ENCODE data around the gene TRPM3.

TRPM3 gene

DNA sequence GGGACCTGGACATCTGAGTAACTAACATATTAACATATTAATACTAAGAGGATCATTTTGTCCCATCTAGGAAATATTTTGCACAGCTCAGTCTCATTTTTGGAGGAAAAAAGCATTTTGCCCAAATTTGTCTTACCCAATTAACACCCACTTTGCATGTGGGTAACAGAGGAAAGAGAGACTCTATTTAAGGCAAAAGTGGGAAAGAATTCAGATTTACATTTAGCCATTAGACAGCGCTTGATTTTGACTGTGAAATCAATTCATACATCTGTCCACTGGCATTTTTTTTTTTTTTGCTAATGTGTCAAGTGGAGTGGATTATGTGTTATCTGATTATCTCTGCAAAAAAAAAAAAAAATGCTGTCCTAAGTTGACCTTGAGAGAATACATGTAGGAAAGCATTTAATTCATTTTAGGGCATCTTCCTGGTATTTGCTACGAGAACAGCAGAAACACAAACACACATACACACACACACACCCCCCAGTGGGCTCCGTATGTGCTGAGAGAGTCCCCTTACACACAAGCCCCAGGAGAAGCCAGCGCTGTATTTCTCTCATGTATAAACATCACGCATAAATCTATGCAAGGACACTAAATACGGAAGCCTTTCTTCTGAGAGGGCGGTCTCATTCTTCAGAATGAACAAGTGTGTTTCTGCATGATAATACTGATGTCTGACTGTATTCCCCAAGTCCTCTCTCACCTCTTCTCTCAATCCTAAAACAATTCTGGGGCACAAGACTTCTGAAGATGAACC lies 505.0 kb downstream of the TRPM3 start:
- CTCF ChIA-PET = interaction anchor here (0.5 to 3.1 kb wide), 4 partner anchors 14 to 379 kb away, joined by 3 to 15 read pairs (median 4); no protein-coding TSS in a partner anchor
- H3K4me1 ChIP-seq (ENCODE audit: control insufficient read depth, insufficient read depth, low read length) = no peaks in the 10 kb centered on the region
- POLR2A ChIA-PET = no interaction called here
- H3K4me3 ChIP-seq (ENCODE audit: low read depth, low read length) = no peak overlapping the region
- no peaks in the 10 kb centered on the region for H3K9me3 ChIP-seq (ENCODE audit: control insufficient read depth, insufficient read depth, low read depth, low read length)
- no peaks in the 10 kb centered on the region for H3K36me3 ChIP-seq (ENCODE audit: control insufficient read depth in 2 of 2, insufficient read depth in 1 of 2, low read length in 2 of 2)
- TF ChIP-seq ZSCAN30 (tag by site-specific recombination; IDR thresholded peaks at IDR 0.05) = no peak
- no peak for TF ChIP-seq ZXDB (tag by site-specific recombination; IDR thresholded peaks at IDR 0.05)
- no peak for TF ChIP-seq SP7 (tag by site-specific recombination; IDR thresholded peaks at IDR 0.05)
- no peak for TF ChIP-seq TCF7L2 (IDR thresholded peaks at IDR 0.05; ENCODE audit: borderline replicate concordance, low read depth, low read length)
- no peak for TF ChIP-seq ZNF112 (tag by site-specific recombination; IDR thresholded peaks at IDR 0.05)
- TF ChIP-seq SCRT1 (tag by site-specific recombination; IDR thresholded peaks at IDR 0.05; ENCODE audit: borderline replicate concordance) = no peak
- no peak for TF ChIP-seq ZBTB17 (tag by site-specific recombination; IDR thresholded peaks at IDR 0.05)
- TF ChIP-seq ZNF221 (tag by site-specific recombination; IDR thresholded peaks at IDR 0.05; ENCODE audit: borderline replicate concordance) = no peak
- TF ChIP-seq ZNF510 (tag by site-specific recombination; IDR thresholded peaks at IDR 0.05; ENCODE audit: insufficient replicate concordance) = no peak
- TF ChIP-seq, protein P1, sequence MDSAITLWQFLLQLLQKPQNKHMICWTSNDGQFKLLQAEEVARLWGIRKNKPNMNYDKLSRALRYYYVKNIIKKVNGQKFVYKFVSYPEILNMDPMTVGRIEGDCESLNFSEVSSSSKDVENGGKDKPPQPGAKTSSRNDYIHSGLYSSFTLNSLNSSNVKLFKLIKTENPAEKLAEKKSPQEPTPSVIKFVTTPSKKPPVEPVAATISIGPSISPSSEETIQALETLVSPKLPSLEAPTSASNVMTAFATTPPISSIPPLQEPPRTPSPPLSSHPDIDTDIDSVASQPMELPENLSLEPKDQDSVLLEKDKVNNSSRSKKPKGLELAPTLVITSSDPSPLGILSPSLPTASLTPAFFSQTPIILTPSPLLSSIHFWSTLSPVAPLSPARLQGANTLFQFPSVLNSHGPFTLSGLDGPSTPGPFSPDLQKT (IDR thresholded peaks at IDR 0.05; ENCODE audit: borderline replicate concordance, low read depth, low read length) = no peak
- no peak for TF ChIP-seq ZNF677 (tag by site-specific recombination; IDR thresholded peaks at IDR 0.05)
- TF ChIP-seq ZNF266 (tag by site-specific recombination; IDR thresholded peaks at IDR 0.05; ENCODE audit: low read depth) = no peak
- TF ChIP-seq ZNF169 (tag by site-specific recombination; IDR thresholded peaks at IDR 0.05) = no peak
- TF ChIP-seq IKZF3 (tag by site-specific recombination; IDR thresholded peaks at IDR 0.05) = no peak
- TF ChIP-seq, protein P2, sequence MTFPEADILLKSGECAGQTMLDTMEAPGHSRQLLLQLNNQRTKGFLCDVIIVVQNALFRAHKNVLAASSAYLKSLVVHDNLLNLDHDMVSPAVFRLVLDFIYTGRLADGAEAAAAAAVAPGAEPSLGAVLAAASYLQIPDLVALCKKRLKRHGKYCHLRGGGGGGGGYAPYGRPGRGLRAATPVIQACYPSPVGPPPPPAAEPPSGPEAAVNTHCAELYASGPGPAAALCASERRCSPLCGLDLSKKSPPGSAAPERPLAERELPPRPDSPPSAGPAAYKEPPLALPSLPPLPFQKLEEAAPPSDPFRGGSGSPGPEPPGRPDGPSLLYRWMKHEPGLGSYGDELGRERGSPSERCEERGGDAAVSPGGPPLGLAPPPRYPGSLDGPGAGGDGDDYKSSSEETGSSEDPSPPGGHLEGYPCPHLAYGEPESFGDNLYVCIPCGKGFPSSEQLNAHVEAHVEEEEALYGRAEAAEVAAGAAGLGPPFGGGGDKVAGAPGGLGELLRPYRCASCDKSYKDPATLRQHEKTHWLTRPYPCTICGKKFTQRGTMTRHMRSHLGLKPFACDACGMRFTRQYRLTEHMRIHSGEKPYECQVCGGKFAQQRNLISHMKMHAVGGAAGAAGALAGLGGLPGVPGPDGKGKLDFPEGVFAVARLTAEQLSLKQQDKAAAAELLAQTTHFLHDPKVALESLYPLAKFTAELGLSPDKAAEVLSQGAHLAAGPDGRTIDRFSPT (tag by site-specific recombination; IDR thresholded peaks at IDR 0.05) = no peak
- TF ChIP-seq ZNF555 (tag by site-specific recombination; conservative IDR thresholded peaks at IDR 0.05) = no peak
- no peak for TF ChIP-seq ZNF548 (tag by site-specific recombination; IDR thresholded peaks at IDR 0.05)
- TF ChIP-seq ZNF558 (tag by site-specific recombination; IDR thresholded peaks at IDR 0.05) = no peak
- H3K27ac ChIP-seq (ENCODE audit: extremely low read depth, low read depth, low read length) = no peak overlapping the region

DNA sequence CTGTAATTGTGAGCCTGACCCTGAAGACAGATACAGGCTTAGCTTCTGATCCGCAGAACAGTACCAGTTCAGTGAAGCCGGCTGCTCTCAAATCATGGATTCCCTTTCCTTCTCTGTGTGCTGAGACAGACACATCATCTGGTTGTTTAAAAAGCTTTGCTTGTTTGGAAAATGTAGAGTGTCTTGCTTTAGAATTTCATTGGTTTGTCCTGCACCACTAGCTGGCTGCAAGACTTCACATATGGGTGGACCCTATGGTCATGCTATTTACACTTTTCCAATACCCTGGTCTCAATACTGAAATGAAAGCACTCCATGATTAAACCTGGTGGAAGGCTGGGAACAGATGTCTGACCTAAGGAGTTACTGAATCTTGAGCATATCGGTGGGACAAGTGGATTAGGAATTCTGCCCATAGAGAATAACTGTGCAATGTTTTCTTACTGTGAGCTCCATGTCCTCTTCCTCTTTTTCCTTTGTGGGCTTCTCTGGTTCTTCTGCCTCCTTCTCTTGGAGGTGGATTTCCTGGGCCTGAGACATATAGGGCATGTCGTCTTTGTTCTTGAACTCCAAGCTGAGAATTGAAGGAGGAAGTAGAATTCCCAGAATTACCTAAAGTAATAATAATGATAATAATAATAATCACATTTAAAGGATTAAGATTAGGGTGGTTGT lies 505.8 kb downstream of the TRPM3 start:
- ChIA-PET CTCF (interaction anchor here (0.5 to 3.1 kb wide), 8 partner anchors 10 to 398 kb away, joined by 3 to 15 read pairs (median 4); no protein-coding TSS in a partner anchor), POLR2A (interaction anchor here (0.6 kb wide), 1 partner anchor 1755 kb away, joined by 5 read pairs; no protein-coding TSS in a partner anchor)
- Histone ChIP-seq H3K9me3 (ENCODE audit: control insufficient read depth, insufficient read depth, low read depth, low read length) (no peaks in the 10 kb centered on the region), H3K4me1 (ENCODE audit: control insufficient read depth, insufficient read depth, low read length) (no peaks in the 10 kb centered on the region), H3K4me3 (ENCODE audit: low read depth, low read length) (no peak overlapping the region), H3K27ac (ENCODE audit: extremely low read depth, low read depth, low read length) (no peak overlapping the region), H3K36me3 (ENCODE audit: control insufficient read depth in 2 of 2, insufficient read depth in 1 of 2, low read length in 2 of 2) (no peaks in the 10 kb centered on the region)
- no peak for TF ChIP-seq ZNF670 (tag by site-specific recombination; IDR thresholded peaks at IDR 0.05; ENCODE audit: low read depth)
- no peak for TF ChIP-seq SCRT1 (tag by site-specific recombination; IDR thresholded peaks at IDR 0.05; ENCODE audit: borderline replicate concordance)
- TF ChIP-seq ZNF19 (tag by site-specific recombination; IDR thresholded peaks at IDR 0.05; ENCODE audit: low read depth) = no peak
- TF ChIP-seq, protein P3, sequence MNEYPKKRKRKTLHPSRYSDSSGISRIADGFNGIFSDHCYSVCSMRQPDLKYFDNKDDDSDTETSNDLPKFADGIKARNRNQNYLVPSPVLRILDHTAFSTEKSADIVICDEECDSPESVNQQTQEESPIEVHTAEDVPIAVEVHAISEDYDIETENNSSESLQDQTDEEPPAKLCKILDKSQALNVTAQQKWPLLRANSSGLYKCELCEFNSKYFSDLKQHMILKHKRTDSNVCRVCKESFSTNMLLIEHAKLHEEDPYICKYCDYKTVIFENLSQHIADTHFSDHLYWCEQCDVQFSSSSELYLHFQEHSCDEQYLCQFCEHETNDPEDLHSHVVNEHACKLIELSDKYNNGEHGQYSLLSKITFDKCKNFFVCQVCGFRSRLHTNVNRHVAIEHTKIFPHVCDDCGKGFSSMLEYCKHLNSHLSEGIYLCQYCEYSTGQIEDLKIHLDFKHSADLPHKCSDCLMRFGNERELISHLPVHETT (tag by site-specific recombination; IDR thresholded peaks at IDR 0.05) = no peak
- TF ChIP-seq ZNF529 (tag by site-specific recombination; IDR thresholded peaks at IDR 0.05; ENCODE audit: insufficient replicate concordance) = no peak
- TF ChIP-seq ZNF366 (tag by site-specific recombination; conservative IDR thresholded peaks at IDR 0.05) = no peak
- no peak for TF ChIP-seq TRIM28 (IDR thresholded peaks at IDR 0.05; ENCODE audit: borderline replicate concordance, low read length)
- no peak for TF ChIP-seq ZNF324 (tag by site-specific recombination; IDR thresholded peaks at IDR 0.05)
- TF ChIP-seq ZNF10 (tag by site-specific recombination; IDR thresholded peaks at IDR 0.05) = no peak
- no peak for TF ChIP-seq ZNF76 (tag by site-specific recombination; IDR thresholded peaks at IDR 0.05; ENCODE audit: borderline replicate concordance, low read depth)
- no peak for TF ChIP-seq ZNF311 (tag by site-specific recombination; IDR thresholded peaks at IDR 0.05; ENCODE audit: borderline replicate concordance)
- TF ChIP-seq, protein P4, sequence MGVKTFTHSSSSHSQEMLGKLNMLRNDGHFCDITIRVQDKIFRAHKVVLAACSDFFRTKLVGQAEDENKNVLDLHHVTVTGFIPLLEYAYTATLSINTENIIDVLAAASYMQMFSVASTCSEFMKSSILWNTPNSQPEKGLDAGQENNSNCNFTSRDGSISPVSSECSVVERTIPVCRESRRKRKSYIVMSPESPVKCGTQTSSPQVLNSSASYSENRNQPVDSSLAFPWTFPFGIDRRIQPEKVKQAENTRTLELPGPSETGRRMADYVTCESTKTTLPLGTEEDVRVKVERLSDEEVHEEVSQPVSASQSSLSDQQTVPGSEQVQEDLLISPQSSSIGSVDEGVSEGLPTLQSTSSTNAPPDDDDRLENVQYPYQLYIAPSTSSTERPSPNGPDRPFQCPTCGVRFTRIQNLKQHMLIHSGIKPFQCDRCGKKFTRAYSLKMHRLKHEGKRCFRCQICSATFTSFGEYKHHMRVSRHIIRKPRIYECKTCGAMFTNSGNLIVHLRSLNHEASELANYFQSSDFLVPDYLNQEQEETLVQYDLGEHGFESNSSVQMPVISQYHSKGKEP (tag by site-specific recombination; IDR thresholded peaks at IDR 0.05) = no peak
